Kidney (tissue), 14 donors: ENCODE results near the gene ADGRL3. TPM values are rescaled to one million over a fixed set of nuclear protein-coding genes. Genes with fewer than 3 reads are reported as not detected.

Experiments used
- DNase-seq, 5 donors: peaks; one replicate each; pipeline ENCODE4 v3.0.0-alpha.2; 2013 to 2020
- FAIRE-seq: peaks from 2 replicates; lab custom pipeline; 2012; peaks lifted over from hg19 to GRCh38; lab: Jason Lieb, UNC
- H3K27ac ChIP-seq, 2 donors: one replicate each; pipeline ENCODE4 v1.7.0; 2013; ENCODE audit warnings: low read depth in 2 of 2, low read length in 2 of 2, inconsistent platforms in 1 of 2
- H3K27me3 ChIP-seq: one replicate; pipeline ENCODE4 v1.7.1; 2013; ENCODE audit warnings: low read length, inconsistent platforms; ENCODE audit not compliant: control insufficient read depth, insufficient read depth
- H3K36me3 ChIP-seq, 3 donors: one replicate each; pipeline versions ENCODE4 v1.7.0 to v1.7.1; 2013; ENCODE audit warnings: low read length in 3 of 3, control low read depth in 1 of 3, inconsistent platforms in 1 of 3; ENCODE audit not compliant: insufficient read depth in 3 of 3, control insufficient read depth in 2 of 3
- H3K4me1 ChIP-seq, 3 donors: one replicate each; pipeline versions ENCODE4 v1.7.0 to v1.7.1; 2013; ENCODE audit warnings: low read length in 3 of 3, inconsistent platforms in 1 of 3, low read depth in 1 of 3; ENCODE audit not compliant: control insufficient read depth in 2 of 3, insufficient read depth in 2 of 3
- H3K4me3 ChIP-seq, 3 donors: one replicate each; pipeline versions ENCODE4 v1.7.0 to v1.8.1; 2013; ENCODE audit warnings: low read length in 3 of 3, control low read depth in 1 of 3, inconsistent platforms in 1 of 3
- H3K9ac ChIP-seq, 3 donors: one replicate each; pipeline versions ENCODE4 v1.7.0 to v1.7.1; 2013; ENCODE audit warnings: low read length in 3 of 3, control low read depth in 1 of 3, inconsistent platforms in 1 of 3
- H3K9me3 ChIP-seq, 3 donors: one replicate each; pipeline versions ENCODE4 v1.7.0 to v1.7.1; 2013; ENCODE audit warnings: low read length in 3 of 3, control low read depth in 1 of 3, inconsistent platforms in 1 of 3; ENCODE audit not compliant: control insufficient read depth in 2 of 3, insufficient read depth in 1 of 3
- CTCF ChIP-seq: IDR thresholded peaks from 3 replicates; pipeline ENCODE4 v1.5.1; 2012; ENCODE audit warnings: mild to moderate bottlenecking, moderate library complexity, borderline replicate concordance; ENCODE audit not compliant: insufficient read depth; ENCODE audit errors: extremely low read depth
- intact Hi-C: fragments of 100-400 bp; cut with DNase I; formaldehyde crosslinking; loops from one replicate; pipeline ENCODE4 v1.11.1; 2022
- polyA plus RNA-seq: library from polyadenylated mRNA; stranded (reverse); fragments of 350-450 nt; fragmentation: Illumina TruSeq; extraction: RNeasy Lipid Tissue Mini Kit (QIAGEN cat#74804); gene quantifications from one replicate; pipeline ENCODE4 v1.2.3, GENCODE V29; 2014; ENCODE audit warnings: low read depth, low replicate concordance; ENCODE audit not compliant: insufficient read depth
- total RNA-seq: library from RNA; stranded (reverse); fragmentation: NEBNext Ultra II Directional; extraction: Animal tissue kit (Norgen Biotek cat#: 25700); gene quantifications from one replicate; pipeline ENCODE4 v1.2.1, GENCODE V29; 2021
- donor health status: control.
- donor health status: control.
- donor health status: control.
- donor health status: control.
- donor health status: control.
- donor health status: DM: yes; HTN: yes; CAD: no.
- donor health status: Normal renal cell carcinoma (clear cell type).

Gene ADGRL3
- total and polyA plus RNA-seq, 2 donors from 2014 or later: 1.3 to 8.9 TPM

GRCh38 chr4:61201961-61202637 is 2.0 kb downstream of the ADGRL3 start:
- intact Hi-C loops: no loop called here
- Histone ChIP-seq H3K27ac (no peak overlapping the region), H3K36me3 (no peaks in the 10 kb centered on the region), H3K27me3 (no peaks in the 10 kb centered on the region), H3K9ac (peak overlapping the region in 1 of 3 donors; percentile 85), H3K4me3 (peak overlapping the region in 2 of 3 donors; percentile 54 to 90), H3K9me3 (no peaks in the 10 kb centered on the region), H3K4me1 (peaks cover 0 to 7% (median 0%) of the 10 kb centered on the region in 3 donors)
- FAIRE-seq (no peak), DNase-seq (peak; percentile 55 to 70 (median 62))
- no peak for TF ChIP-seq CTCF

- H3K4me1 ChIP-seq: peaks cover 0 to 7% (median 0%) of the 10 kb centered on the region in 3 donors
- H3K9ac ChIP-seq: peak overlapping the region in 1 of 3 donors; percentile 60
- peak overlapping the region; percentile 9 to 90 (median 21) for H3K4me3 ChIP-seq
- no peaks in the 10 kb centered on the region for H3K9me3 ChIP-seq
- no peak overlapping the region for H3K27ac ChIP-seq
- intact Hi-C loops: no loop called here
- DNase-seq (peak in 4 of 5 donors; percentile 37 to 71 (median 64)), FAIRE-seq (no peak)
- no peaks in the 10 kb centered on the region for H3K27me3 ChIP-seq
- H3K36me3 ChIP-seq: no peaks in the 10 kb centered on the region
- no peak for TF ChIP-seq CTCF
These were observed 2.7 kb downstream of the ADGRL3 start for GRCh38 chr4:61202638-61203435.

- H3K27me3 ChIP-seq: no peaks in the 10 kb centered on the region
- H3K9ac ChIP-seq: peak overlapping the region in 1 of 3 donors; percentile 60
- no peak for DNase-seq
- H3K36me3 ChIP-seq: no peaks in the 10 kb centered on the region
- H3K4me3 ChIP-seq: peak overlapping the region in 2 of 3 donors; percentile 9 to 90
- no peak for FAIRE-seq
- no peak overlapping the region for H3K27ac ChIP-seq
- H3K9me3 ChIP-seq: no peaks in the 10 kb centered on the region
- no peak for TF ChIP-seq CTCF
- H3K4me1 ChIP-seq: peaks cover 0 to 7% (median 0%) of the 10 kb centered on the region in 3 donors
- intact Hi-C loops: no loop called here
These were observed 3.3 kb downstream of the ADGRL3 start for GRCh38 chr4:61203436-61203790.
